Stomach smooth muscle (tissue), 2 donors: ENCODE measurements around the gene TP53RK.
A peak's percentile ranks its signal among the peaks of the same experiment; 100 is the strongest.

Experiments used
- H3K27ac ChIP-seq: one replicate; pipeline ENCODE4 v1.7.0; 2013; ENCODE audit warnings: mild to moderate bottlenecking, low read length, inconsistent platforms
- H3K27me3 ChIP-seq, 2 donors: one replicate each; pipeline ENCODE4 v1.7.0; 2013; ENCODE audit warnings: low read length in 2 of 2; ENCODE audit not compliant: insufficient read depth in 2 of 2, control insufficient read depth in 1 of 2
- H3K36me3 ChIP-seq, 2 donors: one replicate each; pipeline ENCODE4 v1.7.0; 2013; ENCODE audit warnings: low read length in 2 of 2; ENCODE audit not compliant: control insufficient read depth in 2 of 2, insufficient read depth in 2 of 2
- H3K4me1 ChIP-seq: one replicate; pipeline ENCODE4 v1.7.0; 2013; ENCODE audit warnings: low read length; ENCODE audit not compliant: control insufficient read depth, insufficient read depth
- H3K4me3 ChIP-seq, 2 donors: one replicate each; pipeline ENCODE4 v1.7.0; 2013; ENCODE audit warnings: low read length in 2 of 2
- H3K9ac ChIP-seq, 2 donors: one replicate each; pipeline ENCODE4 v1.7.0; 2013; ENCODE audit warnings: low read length in 2 of 2, mild to moderate bottlenecking in 1 of 2
- H3K9me3 ChIP-seq, 2 donors: one replicate each; pipeline ENCODE4 v1.7.0; 2013; ENCODE audit warnings: low read length in 2 of 2; ENCODE audit not compliant: control insufficient read depth in 2 of 2
- donor health status: healthy.
- donor health status: Pancreatic carcinoma.

TP53RK gene

DNA sequence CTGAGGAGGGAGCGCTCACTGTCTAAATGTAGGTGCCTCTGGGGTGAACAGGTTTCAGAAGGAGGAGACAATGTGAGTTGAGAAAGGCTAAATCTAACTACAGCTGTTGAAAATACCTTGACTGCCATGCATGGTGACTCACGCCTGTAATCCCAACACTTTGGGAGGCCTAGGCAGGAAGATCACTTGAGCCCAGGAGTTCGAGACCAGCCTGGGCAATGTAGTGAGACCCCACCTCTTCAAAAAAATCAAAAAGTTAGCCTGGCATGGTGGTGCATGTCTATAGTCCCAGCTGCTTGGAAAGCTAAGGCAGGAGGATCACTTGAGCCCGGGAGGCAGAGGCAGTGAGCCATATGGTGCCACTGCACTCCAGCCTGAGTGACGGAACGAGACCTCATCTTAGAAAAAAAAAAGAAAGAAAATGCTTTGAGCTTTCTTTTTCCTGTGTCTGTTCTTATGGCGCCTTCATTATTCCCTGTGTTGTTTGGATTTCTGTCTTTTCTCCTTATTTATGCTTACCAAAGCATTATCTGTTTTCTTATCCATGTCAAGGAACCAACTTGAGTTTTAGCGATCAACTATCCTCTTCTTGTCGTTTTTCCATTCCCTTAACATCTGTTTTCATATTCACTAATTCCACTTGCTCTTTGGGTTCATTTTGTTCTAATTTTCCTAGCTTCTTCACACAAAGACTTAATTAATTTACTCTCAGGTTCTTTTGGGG is 28.7 kb upstream of the TP53RK start:
- Histone ChIP-seq H3K36me3 (no peaks in the 10 kb centered on the region), H3K27me3 (no peaks in the 10 kb centered on the region), H3K27ac (no peak overlapping the region), H3K9ac (no peak overlapping the region), H3K9me3 (peaks cover 0 to 3% of the 10 kb centered on the region in 2 donors), H3K4me3 (no peak overlapping the region), H3K4me1 (peaks cover 7% of the 10 kb centered on the region)

DNA sequence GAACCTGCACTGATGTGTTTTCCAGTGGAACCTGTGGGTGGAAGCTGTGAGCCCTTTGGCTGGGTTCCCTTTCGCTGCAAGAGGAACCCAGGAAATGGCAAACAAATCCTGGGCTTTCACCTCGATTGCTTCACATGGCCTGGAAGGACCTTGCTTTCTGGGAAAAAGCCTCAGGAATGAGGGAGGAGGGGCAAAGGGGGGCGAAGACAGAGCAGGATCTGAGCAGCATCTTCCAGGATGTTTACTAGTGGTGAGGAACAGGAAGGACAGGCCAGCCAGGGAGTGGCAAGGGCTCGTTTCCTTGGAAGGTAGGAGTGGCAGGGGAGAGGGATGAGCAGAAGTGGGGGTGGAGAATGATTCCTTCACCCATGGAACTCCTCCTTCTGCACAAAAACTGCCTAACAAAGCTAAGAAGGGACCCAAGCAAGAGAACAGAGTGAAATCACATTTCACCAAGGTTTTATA is 26.1 kb upstream of the TP53RK start:
- Histone ChIP-seq H3K4me1 (peaks cover 11% of the 10 kb centered on the region), H3K9ac (no peak overlapping the region), H3K27ac (no peak overlapping the region)

DNA sequence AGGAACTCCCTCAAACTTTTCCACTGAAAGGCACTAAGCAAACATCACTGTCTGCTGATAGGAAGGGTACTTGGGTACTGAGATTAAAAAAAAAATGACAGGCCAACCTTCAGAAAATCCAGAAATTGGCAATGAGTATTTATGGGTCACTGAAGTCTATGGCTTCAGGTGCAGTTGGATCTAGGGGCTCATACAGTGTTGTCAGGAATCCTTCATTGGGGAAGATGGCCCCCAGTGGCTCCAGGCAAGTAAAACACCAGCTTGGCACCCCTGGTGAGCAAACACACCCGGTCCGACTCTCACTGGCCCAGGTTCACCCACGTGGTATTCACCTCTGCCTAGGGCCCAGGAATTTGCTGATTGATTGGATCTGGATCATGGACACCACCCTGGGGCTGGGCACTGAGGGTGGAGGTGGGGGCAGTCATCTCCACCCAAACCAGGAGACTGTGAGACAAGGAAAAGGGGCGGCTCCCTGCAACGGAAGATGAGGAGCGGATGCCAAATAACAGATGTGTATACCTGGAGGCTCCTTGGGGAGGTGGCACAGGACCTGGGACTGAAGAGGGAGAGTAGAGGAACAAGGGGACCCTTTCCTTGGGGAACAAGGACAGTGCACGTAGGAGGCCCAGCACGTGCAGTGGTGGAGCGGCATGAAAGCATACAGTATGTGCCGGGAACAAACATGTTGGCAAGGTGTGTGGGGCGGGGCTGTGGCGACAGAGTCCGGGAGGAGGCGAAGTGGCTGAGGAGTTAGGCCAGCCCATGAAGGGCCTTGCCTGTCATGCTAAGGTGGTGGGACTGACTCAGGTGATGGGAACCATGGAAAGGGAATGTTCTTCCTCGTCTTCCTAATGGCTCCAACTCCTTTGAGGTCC is 25.0 kb upstream of the TP53RK start:
- H3K4me1 ChIP-seq, result peaks cover 17% of the 10 kb centered on the region

More for the DNA sequence above, 26.1 kb upstream of the TP53RK start:
- no peaks in the 10 kb centered on the region for H3K36me3 ChIP-seq
- peak overlapping the region in 1 of 2 donors; percentile 15 for H3K4me3 ChIP-seq
- H3K27me3 ChIP-seq, result no peaks in the 10 kb centered on the region
- no peaks in the 10 kb centered on the region for H3K9me3 ChIP-seq

DNA sequence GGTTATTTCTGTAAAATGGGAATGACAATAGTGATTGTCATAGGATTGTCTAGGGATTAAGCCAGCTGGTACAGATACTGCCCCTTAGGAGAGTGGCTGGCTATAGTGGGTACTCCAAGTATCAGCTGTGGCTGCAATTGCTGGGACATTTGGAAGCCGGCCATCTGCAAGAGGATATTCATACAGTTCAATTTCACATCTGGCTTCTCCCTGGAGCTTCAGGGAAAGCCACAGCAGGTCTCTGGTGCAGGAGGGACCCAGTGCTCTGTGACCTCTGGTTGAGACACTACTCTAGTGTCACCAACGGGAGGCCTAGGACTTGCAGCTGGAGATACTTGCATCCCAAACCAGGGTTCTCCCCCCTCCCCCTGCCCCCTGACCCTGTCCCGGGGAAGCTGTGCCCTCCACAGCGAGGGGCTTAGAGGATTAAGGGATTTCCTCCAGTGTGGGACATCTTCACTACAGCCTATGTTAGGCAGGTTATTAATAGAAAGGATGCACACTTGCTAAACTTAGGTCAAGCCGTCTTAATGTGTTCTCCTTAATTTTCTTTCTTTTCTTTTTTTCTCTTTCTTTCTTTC is 22.9 kb upstream of the TP53RK start:
- H3K27me3 ChIP-seq, result no peaks in the 10 kb centered on the region
- H3K36me3 ChIP-seq, result no peaks in the 10 kb centered on the region
- no peaks in the 10 kb centered on the region for H3K9me3 ChIP-seq
- H3K27ac ChIP-seq, result no peak overlapping the region
- H3K4me1 ChIP-seq, result peaks cover 23% of the 10 kb centered on the region
- no peak overlapping the region for H3K4me3 ChIP-seq
- no peak overlapping the region for H3K9ac ChIP-seq

More for the DNA sequence above, 25.0 kb upstream of the TP53RK start:
- Histone ChIP-seq H3K4me3 (no peak overlapping the region), H3K27ac (no peak overlapping the region), H3K36me3 (no peaks in the 10 kb centered on the region), H3K27me3 (no peaks in the 10 kb centered on the region), H3K9ac (no peak overlapping the region), H3K9me3 (no peaks in the 10 kb centered on the region)

DNA sequence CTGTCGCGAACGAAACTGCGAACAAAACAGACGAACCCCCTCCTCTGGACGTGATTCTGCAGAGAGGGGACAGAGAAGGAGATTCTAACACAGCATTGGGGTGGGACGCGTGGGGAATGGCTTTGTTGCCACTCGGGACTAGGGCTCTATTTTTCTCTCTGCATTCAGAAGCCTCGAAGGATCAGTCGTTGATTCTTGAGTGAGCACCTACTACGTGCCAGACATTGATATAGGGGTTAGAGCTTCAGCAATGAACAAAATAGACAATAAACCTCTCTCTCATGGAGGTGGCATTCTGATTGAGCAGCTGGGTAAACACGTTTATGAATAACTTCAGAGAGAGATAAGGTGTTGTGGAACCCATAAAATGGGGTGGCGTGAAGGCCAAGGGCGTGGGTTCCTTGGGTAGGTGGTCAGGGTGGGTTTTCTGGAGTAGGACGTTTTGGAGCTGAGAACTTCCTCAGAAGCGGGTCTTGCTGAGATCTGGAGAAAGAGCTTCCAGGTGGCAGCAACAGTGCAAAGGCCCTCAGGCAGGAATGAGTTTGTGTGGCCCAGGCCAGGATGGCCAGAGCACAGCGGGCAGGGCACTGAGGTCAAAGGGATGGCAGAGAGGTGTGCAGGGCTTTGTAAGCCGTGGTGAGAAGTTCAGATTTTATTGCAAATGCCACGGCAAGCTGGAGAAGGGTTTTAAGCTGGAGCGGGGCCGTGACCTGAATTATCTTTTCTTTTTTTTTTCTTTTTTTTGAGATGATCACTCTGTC is 21.1 kb upstream of the TP53RK start:
- peak overlapping the region; percentile 49 for H3K27ac ChIP-seq
- H3K9me3 ChIP-seq, result no peaks in the 10 kb centered on the region
- peak overlapping the region; percentile 88 to 92 for H3K4me3 ChIP-seq
- H3K4me1 ChIP-seq, result peaks cover 21% of the 10 kb centered on the region
- H3K9ac ChIP-seq, result peak overlapping the region; percentile 83 to 89
- no peaks in the 10 kb centered on the region for H3K36me3 ChIP-seq
- H3K27me3 ChIP-seq, result no peaks in the 10 kb centered on the region

DNA sequence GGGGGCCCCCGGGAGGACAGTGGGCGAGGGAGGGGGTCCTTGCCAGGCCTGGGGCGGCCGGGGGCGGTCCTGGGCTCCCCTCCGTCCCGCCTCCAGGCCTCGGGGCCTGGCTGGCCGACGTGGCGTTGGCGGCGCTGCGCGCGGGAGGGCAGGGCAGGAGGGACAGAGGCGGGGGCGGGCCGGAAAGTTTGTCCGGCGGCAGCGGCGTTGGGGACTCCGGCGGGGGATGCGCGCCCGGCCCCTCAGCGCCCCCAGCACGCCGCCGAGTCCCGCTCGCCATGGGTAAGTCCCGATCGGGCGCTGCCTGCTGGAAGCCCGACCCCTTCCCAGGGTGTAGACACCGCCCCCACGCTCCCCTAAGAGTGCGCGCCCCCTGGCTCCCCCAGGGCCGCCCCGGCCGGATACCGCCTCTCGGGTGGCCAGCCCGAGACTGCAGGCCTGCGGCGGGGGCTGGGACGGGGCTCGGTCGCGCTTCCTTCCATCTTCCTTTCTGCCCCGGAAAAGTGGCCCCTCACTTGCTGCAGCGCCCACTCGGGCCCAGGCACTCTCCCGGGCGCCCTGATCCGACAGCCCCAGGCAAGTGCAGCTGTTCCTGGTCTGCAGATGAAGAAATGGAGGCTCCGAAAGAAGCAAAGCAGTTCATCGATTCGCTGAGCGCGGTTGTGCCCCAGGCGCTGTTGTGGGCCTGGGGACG is 20.4 kb upstream of the TP53RK start, which contains the start of gene SLC2A10:
TSS of gene SLC2A10 (plus strand) at position 191 of the 694 bp plus-strand sequence. CDS start at position 279, 88 bp downstream.
- Histone ChIP-seq H3K4me1 (peaks cover 19% of the 10 kb centered on the region), H3K27me3 (no peaks in the 10 kb centered on the region), H3K9ac (peak within 1 kb of the TSS; percentile 83 to 89), H3K9me3 (no peaks in the 10 kb centered on the region), H3K36me3 (no peaks in the 10 kb centered on the region), H3K27ac (peak within 1 kb of the TSS; percentile 49), H3K4me3 (peak within 1 kb of the TSS; percentile 88 to 92)

DNA sequence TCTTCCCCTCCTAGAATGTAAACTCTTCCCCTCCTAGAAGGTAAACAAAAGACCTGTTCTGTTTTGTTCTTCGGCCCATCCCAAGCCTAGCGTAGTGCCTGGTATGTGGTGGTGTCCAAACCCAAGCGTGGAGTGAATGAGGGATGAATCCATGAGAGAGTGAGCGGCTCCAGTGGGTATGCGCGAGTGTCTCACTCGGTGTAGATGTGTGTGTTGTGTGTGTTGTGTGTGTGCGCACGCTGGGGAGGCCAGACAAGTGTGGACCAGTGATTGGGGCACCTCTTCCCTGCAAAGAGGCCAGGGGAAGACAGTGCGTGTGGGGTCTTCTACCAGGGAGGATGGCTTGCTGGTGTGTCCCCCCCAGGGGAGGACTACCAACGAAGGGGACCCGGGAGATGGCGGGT is 19.8 kb upstream of the TP53RK start:
- Histone ChIP-seq H3K9ac (peak overlapping the region; percentile 78 to 83), H3K27me3 (no peaks in the 10 kb centered on the region), H3K4me3 (peak overlapping the region; percentile 88 to 92), H3K36me3 (no peaks in the 10 kb centered on the region), H3K27ac (peak overlapping the region; percentile 49), H3K9me3 (no peaks in the 10 kb centered on the region), H3K4me1 (peaks cover 16% of the 10 kb centered on the region)

DNA sequence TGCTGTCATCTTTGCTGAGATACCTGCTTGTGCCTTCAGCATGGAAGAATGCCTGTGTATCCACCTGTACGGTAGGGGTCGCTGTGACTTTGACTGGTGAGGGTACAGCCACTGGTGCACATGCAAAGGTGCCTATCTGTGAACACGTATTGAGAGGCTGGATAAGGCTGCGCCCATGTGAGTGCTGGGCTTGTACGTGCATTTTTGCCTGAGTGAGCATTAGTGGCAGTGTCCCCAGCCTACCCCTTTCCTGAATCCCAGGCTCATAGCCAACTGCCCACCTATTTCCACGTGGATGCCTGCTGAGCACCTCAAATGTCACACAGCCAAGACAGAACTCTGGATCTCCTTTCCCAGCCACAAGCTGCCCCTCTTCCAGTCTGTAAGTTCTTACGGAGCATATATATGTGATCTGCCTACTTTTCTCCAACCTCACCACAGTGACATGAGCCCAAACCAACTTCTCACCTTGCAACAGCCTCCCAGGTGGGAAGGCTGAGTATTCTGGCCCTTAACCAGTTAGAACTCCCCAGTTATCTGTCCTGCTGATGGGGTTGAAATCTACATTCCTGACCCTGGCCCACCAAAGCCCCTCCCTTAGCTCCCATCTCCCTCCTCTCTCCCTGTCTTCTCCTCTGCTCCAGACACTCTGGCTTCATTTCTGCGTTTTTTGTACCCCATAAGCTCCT is 19.1 kb upstream of the TP53RK start:
- Histone ChIP-seq H3K9me3 (no peaks in the 10 kb centered on the region), H3K36me3 (no peaks in the 10 kb centered on the region), H3K27me3 (no peaks in the 10 kb centered on the region), H3K27ac (no peak overlapping the region), H3K4me1 (peaks cover 16% of the 10 kb centered on the region), H3K4me3 (no peak overlapping the region), H3K9ac (no peak overlapping the region)

DNA sequence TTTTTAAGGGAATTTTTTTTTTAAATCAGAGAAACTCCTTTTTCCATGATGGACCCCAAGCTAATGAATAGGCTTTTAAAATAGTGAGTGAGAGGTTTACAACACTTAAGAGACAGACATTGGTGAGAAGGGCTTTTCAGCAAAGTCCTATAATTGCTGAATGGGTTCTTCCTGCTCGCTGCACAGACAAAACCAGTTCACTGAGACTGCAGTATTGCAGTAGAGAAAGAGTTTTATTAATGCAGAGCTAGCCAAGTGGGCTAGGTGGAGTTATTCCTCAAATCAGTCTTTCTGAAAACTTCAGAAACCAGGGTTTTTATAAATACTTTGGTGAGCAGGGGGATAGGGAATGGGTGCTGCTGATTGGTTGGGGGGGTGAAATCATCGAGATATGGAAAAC is 17.0 kb upstream of the TP53RK start:
- Histone ChIP-seq H3K9ac (no peak overlapping the region), H3K4me1 (peaks cover 16% of the 10 kb centered on the region), H3K36me3 (no peaks in the 10 kb centered on the region), H3K27ac (no peak overlapping the region), H3K27me3 (peaks cover 0 to 4% of the 10 kb centered on the region in 2 donors), H3K4me3 (no peak overlapping the region), H3K9me3 (no peaks in the 10 kb centered on the region)
